HG03064 (cell line): ENCODE measurements around the gene CD180.

Experiments
- ATAC-seq: cut with Tn5 transposase; IDR thresholded peaks from one replicate; pipeline ENCODE4 v1.9.1; 2021; ENCODE audit warnings: low read depth; ENCODE audit not compliant: unreplicated experiment

Gene CD180

GRCh38 chr5:67196537-67197059 lies at the start of gene CD180:
Gene CD180, minus strand, starts transcription at chr5:67196799. Its CDS starts 158 bp downstream, at chr5:67196641.
- ATAC-seq, result no peak

DNA sequence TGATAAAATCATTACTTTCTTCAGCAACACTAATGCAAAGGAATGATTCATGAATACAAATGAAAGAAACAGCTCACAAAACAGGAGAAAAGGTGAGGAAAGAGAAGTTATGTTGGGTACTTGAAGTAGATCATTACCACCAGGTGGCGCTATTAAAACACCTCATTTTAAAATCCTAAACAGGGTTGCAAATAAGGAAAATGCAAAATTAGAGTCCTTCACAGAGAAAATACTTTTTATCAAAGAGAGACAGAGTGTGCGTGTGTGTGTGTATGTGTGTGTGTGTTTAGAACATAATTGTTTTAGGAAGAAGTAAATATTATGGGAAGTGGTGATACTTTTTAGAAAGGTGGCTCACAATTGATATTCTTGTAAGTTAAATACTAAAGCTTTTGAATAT lies 49.5 kb upstream of the CD180 start:
- no peak for ATAC-seq

GRCh38 chr5:67245259-67245846 lies 48.8 kb upstream of the CD180 start:
- no peak for ATAC-seq

- no peak for ATAC-seq
These were observed 47.8 kb upstream of the CD180 start for GRCh38 chr5:67244345-67244793.

- no peak for ATAC-seq
These were observed 47.3 kb upstream of the CD180 start for GRCh38 chr5:67243944-67244343.

GRCh38 chr5:67243349-67243748 lies 46.8 kb upstream of the CD180 start:
- ATAC-seq, result no peak

DNA sequence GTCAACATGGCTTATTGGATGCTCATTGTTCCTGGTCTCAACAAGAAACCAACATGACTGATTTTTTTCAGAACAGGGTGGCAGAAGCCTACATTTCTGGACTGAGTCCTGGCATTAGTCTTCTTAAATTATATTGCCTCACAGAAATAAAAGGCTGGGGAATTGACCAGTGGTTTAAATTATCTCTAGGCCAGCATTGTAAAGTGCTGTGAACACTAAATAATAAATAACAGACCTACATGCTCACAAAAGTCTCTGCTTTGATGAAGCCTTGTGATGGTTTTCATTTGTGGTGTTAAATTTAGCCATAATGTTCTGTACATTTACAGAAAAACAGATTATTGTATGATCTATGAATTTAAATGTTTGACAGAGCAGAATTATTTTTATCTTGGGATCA lies 44.7 kb upstream of the CD180 start:
- ATAC-seq, result no peak

DNA sequence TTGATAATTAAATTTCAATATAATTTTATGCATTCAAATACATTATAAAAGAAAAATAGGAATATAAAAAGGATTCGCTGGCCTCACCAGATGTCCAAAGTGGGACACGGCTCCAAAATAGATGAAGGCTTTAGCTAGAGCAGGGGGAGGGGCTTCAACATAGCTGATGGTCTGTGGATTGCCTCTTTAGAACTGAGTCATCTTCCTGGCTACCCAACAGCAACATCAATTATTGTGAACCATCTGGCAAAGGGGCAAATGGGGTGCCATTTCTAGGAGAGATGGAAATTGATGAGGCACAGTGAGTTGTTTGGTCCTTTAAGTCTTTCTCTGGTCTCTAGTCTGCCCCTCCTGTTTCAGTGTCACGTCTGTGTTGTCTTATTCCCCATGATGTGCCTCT lies 44.2 kb upstream of the CD180 start:
- no peak for ATAC-seq

- no peak for ATAC-seq
These were observed 43.5 kb upstream of the CD180 start for GRCh38 chr5:67240065-67240464.

- no peak for ATAC-seq
These were observed 41.6 kb upstream of the CD180 start for GRCh38 chr5:67238191-67238590.

DNA sequence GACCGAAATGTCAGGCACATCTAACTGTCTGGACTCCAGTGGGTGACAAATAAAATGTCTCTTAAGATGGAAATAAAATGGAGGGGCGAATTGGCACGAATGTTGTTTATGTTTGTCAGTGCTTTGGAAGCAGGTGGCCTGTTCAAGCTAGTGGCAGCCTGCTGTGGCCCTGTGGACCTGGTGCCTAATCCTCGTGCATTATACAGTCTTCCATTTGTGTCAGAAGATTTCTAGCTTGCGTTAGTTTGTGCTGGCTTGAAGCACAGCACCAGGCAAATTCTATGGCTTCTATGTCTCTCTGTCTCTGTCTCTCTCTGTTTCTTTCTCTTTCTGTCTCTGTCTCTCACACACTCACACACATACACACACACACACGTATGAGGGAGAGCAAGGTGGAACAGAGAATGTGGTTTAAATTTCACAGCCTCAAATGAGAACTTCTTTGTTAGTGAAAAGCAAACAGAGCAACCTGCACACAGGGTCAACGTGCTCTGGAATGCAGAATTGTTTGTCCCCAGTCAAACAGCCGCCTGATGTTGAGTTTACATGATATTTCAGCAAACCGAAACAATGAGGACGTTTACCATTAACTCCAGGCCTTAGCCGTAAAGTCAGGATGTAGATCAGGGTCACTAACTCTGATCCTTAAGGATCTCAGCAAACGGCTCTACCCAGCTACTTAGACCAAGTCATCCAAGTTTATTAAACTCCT lies 39.0 kb upstream of the CD180 start:
- ATAC-seq, result no peak

DNA sequence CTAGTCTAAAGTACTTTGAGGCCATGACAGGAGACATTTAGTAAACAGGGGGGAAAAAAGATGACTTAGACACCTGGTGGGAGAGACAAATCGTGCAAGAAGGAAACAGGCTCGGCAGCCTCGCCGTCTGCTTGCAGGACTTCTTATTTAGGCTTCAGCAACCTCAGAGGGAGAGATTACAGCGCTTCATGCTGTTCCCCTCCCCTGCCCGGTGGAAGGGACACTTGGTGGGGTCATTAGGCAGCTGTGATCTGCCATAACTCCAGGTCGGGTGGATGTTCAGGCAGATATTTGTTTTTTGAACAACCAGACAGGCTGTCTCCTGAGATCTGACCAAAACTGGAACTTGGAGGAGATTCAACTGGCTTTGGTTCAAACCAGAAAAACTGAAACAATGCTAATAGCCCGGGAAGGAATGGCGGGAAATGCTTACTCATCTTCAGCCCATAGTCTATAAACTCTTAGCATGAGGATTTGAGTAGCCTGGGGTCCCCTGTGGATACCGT lies 38.1 kb upstream of the CD180 start:
- ATAC-seq, result no peak

GRCh38 chr5:67233075-67233474 lies 36.5 kb upstream of the CD180 start:
- ATAC-seq, result no peak

GRCh38 chr5:67223211-67223610 lies 26.6 kb upstream of the CD180 start:
- no peak for ATAC-seq

DNA sequence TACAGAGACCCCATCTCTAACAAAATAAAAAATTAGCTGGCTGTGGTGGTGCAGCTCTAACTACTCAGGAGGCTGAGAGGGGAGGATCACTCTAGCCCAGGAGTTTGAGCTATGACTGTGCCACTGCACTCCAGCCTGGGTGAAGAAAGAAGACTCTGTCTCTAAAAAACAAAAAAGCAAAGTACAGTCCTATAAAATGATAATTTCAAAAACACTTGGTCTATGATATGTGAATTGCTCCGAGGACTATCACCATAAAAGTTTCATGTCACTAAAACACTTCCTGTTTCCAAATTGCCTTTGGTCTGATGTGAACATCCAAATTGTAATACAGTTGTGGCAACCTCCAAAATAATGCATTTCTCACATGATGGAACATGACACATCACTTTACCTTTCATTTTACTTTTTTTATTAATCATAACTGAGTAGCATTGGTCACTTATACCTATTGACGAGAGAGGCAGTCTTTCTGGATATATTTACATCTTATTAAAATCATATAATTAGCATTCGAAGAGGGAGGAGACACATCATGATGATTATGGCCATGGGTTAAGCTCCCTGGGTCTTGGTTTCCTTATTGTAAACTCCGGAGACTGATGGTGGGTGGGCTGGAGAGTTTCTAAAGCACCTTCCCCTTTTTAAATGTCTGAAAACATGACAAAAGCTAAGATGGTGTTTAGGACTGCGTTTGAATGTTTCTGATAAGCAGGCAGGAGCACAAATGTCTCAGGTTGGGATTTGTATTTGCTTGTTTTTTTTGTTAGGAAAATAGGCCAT lies 25.8 kb upstream of the CD180 start:
- peak; percentile 37 for ATAC-seq

DNA sequence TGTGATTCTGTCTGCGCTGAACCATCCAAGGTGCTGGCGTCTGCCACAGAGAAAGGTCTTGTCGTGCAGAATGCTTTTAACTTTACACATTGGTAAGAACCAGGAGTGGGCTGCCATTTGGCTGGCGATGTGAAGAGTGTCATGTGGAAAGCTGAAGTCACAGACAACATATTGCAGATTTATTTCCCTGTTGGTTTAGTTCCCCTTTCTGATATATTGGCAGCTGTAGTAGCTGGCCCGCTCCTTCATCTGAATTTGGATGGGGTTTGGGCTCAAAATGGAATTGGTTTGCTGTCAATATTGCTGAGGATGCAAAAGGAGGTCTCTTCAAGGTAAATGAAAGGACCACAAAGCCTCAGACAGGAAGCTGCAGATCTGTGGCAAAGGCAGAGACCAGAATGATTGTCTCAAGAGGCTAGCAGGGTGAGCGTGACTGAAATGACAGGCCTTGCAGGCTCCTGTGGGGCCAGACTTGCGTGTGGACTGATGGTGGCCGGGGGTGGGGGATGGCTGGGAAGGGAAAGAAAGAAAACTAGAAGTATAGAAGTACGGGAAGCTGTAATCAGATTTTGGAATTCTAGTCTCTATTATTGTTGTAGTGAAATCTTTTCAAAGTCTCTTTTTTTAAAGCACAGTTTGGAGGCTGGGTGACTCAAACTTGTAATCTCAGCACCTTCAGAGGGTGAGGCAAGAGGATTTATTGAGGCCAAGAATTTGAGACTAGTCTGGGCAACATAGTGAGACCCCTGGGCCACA lies 25.1 kb upstream of the CD180 start:
- ATAC-seq, result peak; percentile 89

GRCh38 chr5:67216564-67216963 lies 20.0 kb upstream of the CD180 start:
- no peak for ATAC-seq

DNA sequence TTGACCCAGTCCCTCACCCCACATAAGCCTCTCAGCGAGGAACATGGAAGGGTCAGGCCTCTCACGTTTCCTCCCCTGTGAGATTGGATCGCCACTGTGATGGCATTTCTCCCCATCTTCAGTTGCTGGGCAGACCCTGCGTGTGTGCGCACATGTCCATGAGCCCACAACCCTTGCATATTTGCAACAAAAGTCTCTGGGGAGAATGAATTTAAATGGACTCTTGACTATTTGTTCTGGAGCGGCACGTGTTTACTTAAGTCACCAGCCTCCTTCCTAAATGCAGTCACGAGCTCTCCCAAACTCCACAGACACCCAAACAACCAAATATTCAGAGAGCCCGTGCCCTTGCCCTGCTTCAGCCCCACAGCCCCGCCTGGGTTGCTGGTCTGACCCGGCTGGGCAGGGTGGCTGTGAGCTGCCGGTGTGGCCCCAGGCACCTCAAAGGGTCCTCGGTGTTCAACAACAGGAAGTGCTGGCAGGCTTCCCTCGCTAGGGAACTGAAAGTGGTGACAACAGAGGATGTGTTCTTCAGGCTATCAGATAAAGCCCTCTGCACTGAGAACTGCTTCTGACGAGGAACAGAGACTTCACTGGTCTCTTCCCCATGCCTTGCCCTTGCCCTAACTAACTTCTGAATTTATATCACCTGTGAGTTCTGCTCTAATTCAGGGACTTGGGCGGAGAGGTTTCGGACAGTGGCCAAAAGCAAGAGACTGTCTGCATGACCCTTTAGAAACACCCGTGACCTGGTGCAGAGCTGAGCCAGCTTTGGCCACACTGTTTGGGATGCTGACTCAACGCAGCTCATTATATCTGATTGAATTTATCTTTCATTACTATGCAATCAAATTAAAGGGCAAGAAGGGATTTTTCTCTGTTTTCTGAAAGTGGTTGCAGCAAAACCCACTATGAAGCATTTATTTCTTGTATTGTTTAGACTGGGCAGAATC lies 19.2 kb upstream of the CD180 start:
- peak; percentile 99 for ATAC-seq

- no peak for ATAC-seq
These were observed 18.3 kb upstream of the CD180 start for GRCh38 chr5:67214707-67215447.
